GM10847 (cell line): ENCODE results near the gene POU6F1.

Experiments
- POLR2A ChIP-seq: IDR thresholded peaks from 2 replicates; pipeline ENCODE4 v1.6.1; 2011; ENCODE audit not compliant: insufficient read length; ENCODE audit errors: extremely low read depth

POU6F1 gene

GRCh38 chr12:51209259-51209658 is 8.6 kb downstream of the POU6F1 start:
- TF ChIP-seq POLR2A: no peak

GRCh38 chr12:51208016-51208660 is 9.7 kb downstream of the POU6F1 start:
- no peak for TF ChIP-seq POLR2A

- no peak for TF ChIP-seq POLR2A
These were observed 12.5 kb downstream of the POU6F1 start for GRCh38 chr12:51205350-51205749.

GRCh38 chr12:51202718-51203117 is 15.1 kb downstream of the POU6F1 start:
- no peak for TF ChIP-seq POLR2A

GRCh38 chr12:51200806-51201205 is 17.1 kb downstream of the POU6F1 start:
- TF ChIP-seq POLR2A: no peak

GRCh38 chr12:51200156-51200555 is 17.7 kb downstream of the POU6F1 start:
- TF ChIP-seq POLR2A: no peak

- TF ChIP-seq POLR2A: no peak
These were observed 18.4 kb downstream of the POU6F1 start for GRCh38 chr12:51199366-51199945.

GRCh38 chr12:51198568-51199365 is 19.1 kb downstream of the POU6F1 start:
- TF ChIP-seq POLR2A: no peak

GRCh38 chr12:51197736-51198567 is 19.9 kb downstream of the POU6F1 start:
- no peak for TF ChIP-seq POLR2A

GRCh38 chr12:51196547-51196946 is 21.3 kb downstream of the POU6F1 start:
- TF ChIP-seq POLR2A: no peak

- no peak for TF ChIP-seq POLR2A
These were observed 22.0 kb downstream of the POU6F1 start for GRCh38 chr12:51195841-51196240.

GRCh38 chr12:51192284-51192671 is 25.6 kb downstream of the POU6F1 start:
- TF ChIP-seq POLR2A: no peak

- no peak for TF ChIP-seq POLR2A
These were observed 26.2 kb downstream of the POU6F1 start for GRCh38 chr12:51191516-51192283.

- no peak for TF ChIP-seq POLR2A
These were observed 27.0 kb downstream of the POU6F1 start for GRCh38 chr12:51190820-51191219.

GRCh38 chr12:51189790-51190355 is 28.0 kb downstream of the POU6F1 start:
- TF ChIP-seq POLR2A: no peak
